ENCODE measurements around the gene SYCE3.
"Not testable (repeated sequence)": the region's sequence is repeated elsewhere in the genome, so short reads cannot be mapped to it uniquely, and the experiment has no call there.

SYCE3 gene

GRCh38 chr22:50521710-50522109 lies 41.0 kb downstream of the SYCE3 start:
- no peaks in the 10 kb centered on the region for H3K9me3 ChIP-seq (ENCODE audit: control insufficient read depth, insufficient read depth, low read length)
- H3K27ac ChIP-seq (ENCODE audit: low read length), result no peak overlapping the region
- WGBS (ENCODE audit: insufficient coverage, insufficient read length), result no CpG with 5 or more reads among the region's 10 CpGs
- DNase-seq (ENCODE audit: low read depth, low spot score), result no peak
- peaks cover 5% of the 10 kb centered on the region for H3K4me1 ChIP-seq (ENCODE audit: control insufficient read depth, insufficient read depth, low read length)
- H3K27me3 ChIP-seq (ENCODE audit: control insufficient read depth, insufficient read depth, low read length), result no peaks in the 10 kb centered on the region
- peaks cover 33% of the 10 kb centered on the region for H3K36me3 ChIP-seq (ENCODE audit: control insufficient read depth, insufficient read depth, low read length)
- no peak overlapping the region for H3K4me3 ChIP-seq (ENCODE audit: low read length)

GRCh38 chr22:50520826-50521453 lies 41.8 kb downstream of the SYCE3 start:
- WGBS (ENCODE audit: insufficient coverage, insufficient read length), result no CpG with 5 or more reads among the region's 13 CpGs
- no peaks in the 10 kb centered on the region for H3K27me3 ChIP-seq (ENCODE audit: control insufficient read depth, insufficient read depth, low read length)

GRCh38 chr22:50520184-50520583 lies 42.5 kb downstream of the SYCE3 start:
- H3K4me1 ChIP-seq (ENCODE audit: control insufficient read depth, insufficient read depth, low read length); H3K27ac ChIP-seq (ENCODE audit: low read length); DNase-seq (ENCODE audit: low read depth, low spot score); H3K4me3 ChIP-seq (ENCODE audit: low read length); H3K27me3 ChIP-seq (ENCODE audit: control insufficient read depth, insufficient read depth, low read length); H3K9me3 ChIP-seq (ENCODE audit: control insufficient read depth, insufficient read depth, low read length): not testable (repeated sequence)
- H3K36me3 ChIP-seq (ENCODE audit: control insufficient read depth, insufficient read depth, low read length), result peaks cover 34% of the 10 kb centered on the region
- no CpG with 5 or more reads among the region's 8 CpGs for WGBS (ENCODE audit: insufficient coverage, insufficient read length)

More at GRCh38 chr22:50520826-50521453, 41.8 kb downstream of the SYCE3 start:
- no peak overlapping the region for H3K4me3 ChIP-seq (ENCODE audit: low read length)
- peaks cover 1% of the 10 kb centered on the region; the same call in 1 of the 2 replicates for H3K4me1 ChIP-seq (ENCODE audit: control insufficient read depth, insufficient read depth, low read length)
- no peak for DNase-seq (ENCODE audit: low read depth, low spot score)
- no peaks in the 10 kb centered on the region for H3K9me3 ChIP-seq (ENCODE audit: control insufficient read depth, insufficient read depth, low read length)
- H3K36me3 ChIP-seq (ENCODE audit: control insufficient read depth, insufficient read depth, low read length), result peaks cover 34% of the 10 kb centered on the region
- H3K27ac ChIP-seq (ENCODE audit: low read length), result no peak overlapping the region

- Histone ChIP-seq H3K4me1 (ENCODE audit: control insufficient read depth, insufficient read depth, low read length) (no peaks in the 10 kb centered on the region; the same call in 1 of the 2 replicates), H3K4me3 (ENCODE audit: low read length) (no peak overlapping the region), H3K9me3 (ENCODE audit: control insufficient read depth, insufficient read depth, low read length) (no peaks in the 10 kb centered on the region), H3K36me3 (ENCODE audit: control insufficient read depth, insufficient read depth, low read length) (peaks cover 34% of the 10 kb centered on the region), H3K27ac (ENCODE audit: low read length) (no peak overlapping the region), H3K27me3 (ENCODE audit: control insufficient read depth, insufficient read depth, low read length) (no peaks in the 10 kb centered on the region)
- no peak for DNase-seq (ENCODE audit: low read depth, low spot score)
- WGBS (ENCODE audit: insufficient coverage, insufficient read length), result no CpG with 5 or more reads among the region's 8 CpGs
These were observed 43.6 kb downstream of the SYCE3 start for GRCh38 chr22:50519151-50519550.

- WGBS (ENCODE audit: insufficient coverage, insufficient read length), result no CpG with 5 or more reads among the region's 7 CpGs
- Histone ChIP-seq H3K9me3 (ENCODE audit: control insufficient read depth, insufficient read depth, low read length) (no peaks in the 10 kb centered on the region), H3K36me3 (ENCODE audit: control insufficient read depth, insufficient read depth, low read length) (peaks cover 34% of the 10 kb centered on the region), H3K4me3 (ENCODE audit: low read length) (no peak overlapping the region), H3K27ac (ENCODE audit: low read length) (no peak overlapping the region), H3K27me3 (ENCODE audit: control insufficient read depth, insufficient read depth, low read length) (no peaks in the 10 kb centered on the region), H3K4me1 (ENCODE audit: control insufficient read depth, insufficient read depth, low read length) (no peaks in the 10 kb centered on the region)
- no peak for DNase-seq (ENCODE audit: low read depth, low spot score)
These were observed 44.1 kb downstream of the SYCE3 start for GRCh38 chr22:50518606-50519005.

- Histone ChIP-seq H3K9me3 (ENCODE audit: control insufficient read depth, insufficient read depth, low read length) (no peaks in the 10 kb centered on the region), H3K4me3 (ENCODE audit: low read length) (no peak overlapping the region), H3K27ac (ENCODE audit: low read length) (no peak overlapping the region), H3K4me1 (ENCODE audit: control insufficient read depth, insufficient read depth, low read length) (no peaks in the 10 kb centered on the region), H3K36me3 (ENCODE audit: control insufficient read depth, insufficient read depth, low read length) (peaks cover 26% of the 10 kb centered on the region), H3K27me3 (ENCODE audit: control insufficient read depth, insufficient read depth, low read length) (no peaks in the 10 kb centered on the region)
- WGBS (ENCODE audit: insufficient coverage, insufficient read length), result no CpG with 5 or more reads among the region's 20 CpGs
- no peak for DNase-seq (ENCODE audit: low read depth, low spot score)
These were observed 45.0 kb downstream of the SYCE3 start for GRCh38 chr22:50517495-50518260.

- Histone ChIP-seq H3K36me3 (ENCODE audit: control insufficient read depth, insufficient read depth, low read length) (peaks cover 19% of the 10 kb centered on the region), H3K27ac (ENCODE audit: low read length) (no peak overlapping the region), H3K4me1 (ENCODE audit: control insufficient read depth, insufficient read depth, low read length) (no peaks in the 10 kb centered on the region), H3K4me3 (ENCODE audit: low read length) (no peak overlapping the region), H3K9me3 (ENCODE audit: control insufficient read depth, insufficient read depth, low read length) (no peaks in the 10 kb centered on the region), H3K27me3 (ENCODE audit: control insufficient read depth, insufficient read depth, low read length) (no peaks in the 10 kb centered on the region)
- WGBS (ENCODE audit: insufficient coverage, insufficient read length), result no CpG with 5 or more reads among the region's 16 CpGs
- no peak for DNase-seq (ENCODE audit: low read depth, low spot score)
These were observed 45.8 kb downstream of the SYCE3 start for GRCh38 chr22:50516891-50517290.

- Histone ChIP-seq H3K4me1 (ENCODE audit: control insufficient read depth, insufficient read depth, low read length) (no peaks in the 10 kb centered on the region), H3K4me3 (ENCODE audit: low read length) (no peak overlapping the region), H3K36me3 (ENCODE audit: control insufficient read depth, insufficient read depth, low read length) (peaks cover 15% of the 10 kb centered on the region), H3K9me3 (ENCODE audit: control insufficient read depth, insufficient read depth, low read length) (no peaks in the 10 kb centered on the region), H3K27ac (ENCODE audit: low read length) (no peak overlapping the region), H3K27me3 (ENCODE audit: control insufficient read depth, insufficient read depth, low read length) (no peaks in the 10 kb centered on the region)
- WGBS (ENCODE audit: insufficient coverage, insufficient read length), result no CpG with 5 or more reads among the region's 8 CpGs
- DNase-seq (ENCODE audit: low read depth, low spot score), result no peak
These were observed 46.7 kb downstream of the SYCE3 start for GRCh38 chr22:50516068-50516467.

GRCh38 chr22:50513175-50513574 lies 49.5 kb downstream of the SYCE3 start:
- H3K27ac ChIP-seq (ENCODE audit: low read length), result no peak overlapping the region
- WGBS (ENCODE audit: insufficient coverage, insufficient read length), result no CpG with 5 or more reads among the region's 15 CpGs
- H3K27me3 ChIP-seq (ENCODE audit: control insufficient read depth, insufficient read depth, low read length), result no peaks in the 10 kb centered on the region
- H3K4me1 ChIP-seq (ENCODE audit: control insufficient read depth, insufficient read depth, low read length), result peaks cover 2% of the 10 kb centered on the region; the same call in 1 of the 2 replicates
- no peaks in the 10 kb centered on the region for H3K9me3 ChIP-seq (ENCODE audit: control insufficient read depth, insufficient read depth, low read length)
- peaks cover 4% of the 10 kb centered on the region for H3K36me3 ChIP-seq (ENCODE audit: control insufficient read depth, insufficient read depth, low read length)
- no peak overlapping the region for H3K4me3 ChIP-seq (ENCODE audit: low read length)
- DNase-seq (ENCODE audit: low read depth, low spot score), result no peak

GRCh38 chr22:50508897-50509296 lies 53.8 kb downstream of the SYCE3 start:
- Histone ChIP-seq H3K27me3 (ENCODE audit: control insufficient read depth, insufficient read depth, low read length) (no peaks in the 10 kb centered on the region), H3K4me1 (ENCODE audit: control insufficient read depth, insufficient read depth, low read length) (peaks cover 4% of the 10 kb centered on the region), H3K27ac (ENCODE audit: low read length) (no peak overlapping the region), H3K4me3 (ENCODE audit: low read length) (peak overlapping the region; percentile 95; the same call in 1 of the 2 replicates), H3K36me3 (ENCODE audit: control insufficient read depth, insufficient read depth, low read length) (peaks cover 6% of the 10 kb centered on the region; the same call in 1 of the 2 replicates), H3K9me3 (ENCODE audit: control insufficient read depth, insufficient read depth, low read length) (no peaks in the 10 kb centered on the region)
- DNase-seq (ENCODE audit: low read depth, low spot score), result no peak
- WGBS (ENCODE audit: insufficient coverage, insufficient read length), result no CpG with 5 or more reads among the region's 3 CpGs
